HG02852 (cell line): Measurements from ENCODE around the gene TTC16.
"Not testable (repeated sequence)": the region's sequence is repeated elsewhere in the genome, so short reads cannot be mapped to it uniquely, and the experiment has no call there.

Experiments used
- ATAC-seq: cut with Tn5 transposase; IDR thresholded peaks from one replicate; pipeline ENCODE4 v1.9.1; 2021; ENCODE audit warnings: mild to moderate bottlenecking, moderate library complexity; ENCODE audit not compliant: unreplicated experiment

TTC16 gene

GRCh38 chr9:127742435-127743088 lies 26.7 kb downstream of the TTC16 start:
- ATAC-seq = no peak

GRCh38 chr9:127744398-127745110 lies 28.7 kb downstream of the TTC16 start:
- no peak for ATAC-seq

GRCh38 chr9:127746959-127747569 lies 31.2 kb downstream of the TTC16 start:
- ATAC-seq = no peak

GRCh38 chr9:127749090-127749787 lies 33.4 kb downstream of the TTC16 start:
- no peak for ATAC-seq

- no peak for ATAC-seq
These were observed 35.6 kb downstream of the TTC16 start for GRCh38 chr9:127751269-127752054.

- no peak for ATAC-seq
These were observed 37.3 kb downstream of the TTC16 start for GRCh38 chr9:127753148-127753547.

GRCh38 chr9:127753622-127754021 lies 37.7 kb downstream of the TTC16 start:
- no peak for ATAC-seq

- ATAC-seq = no peak
These were observed 38.5 kb downstream of the TTC16 start for GRCh38 chr9:127754099-127755060.

- no peak for ATAC-seq
These were observed 39.5 kb downstream of the TTC16 start for GRCh38 chr9:127755061-127756060.

- no peak for ATAC-seq
These were observed 40.4 kb downstream of the TTC16 start for GRCh38 chr9:127756233-127756632.

GRCh38 chr9:127756776-127757175 lies 40.9 kb downstream of the TTC16 start:
- not testable (repeated sequence) for ATAC-seq

GRCh38 chr9:127758843-127759242 lies 43.0 kb downstream of the TTC16 start:
- ATAC-seq = no peak

GRCh38 chr9:127761061-127761460 lies 45.2 kb downstream of the TTC16 start:
- no peak for ATAC-seq

- no peak for ATAC-seq
These were observed 45.6 kb downstream of the TTC16 start for GRCh38 chr9:127761491-127761956.

GRCh38 chr9:127762111-127762676 lies 46.3 kb downstream of the TTC16 start:
- no peak for ATAC-seq

GRCh38 chr9:127763918-127764384 lies 48.1 kb downstream of the TTC16 start:
- no peak for ATAC-seq

- ATAC-seq = no peak
These were observed 49.5 kb downstream of the TTC16 start for GRCh38 chr9:127765418-127765817.

GRCh38 chr9:127767410-127767809 lies 51.5 kb downstream of the TTC16 start:
- no peak for ATAC-seq
